ENCODE data around the gene HCRTR1.

GRCh38 chr1:31675756-31676155, 58.3 kb downstream of the HCRTR1 start:
- TF ChIP-seq POLR2A (IDR thresholded peaks at IDR 0.05) (no peak), CTCF (IDR thresholded peaks at IDR 0.05 in 8 of 11, conservative IDR thresholded peaks at IDR 0.05 in 3 of 11) (no peak), POLR2AphosphoS5 (IDR thresholded peaks at IDR 0.05) (no peak)

Measured in spleen (tissue), 7 donors.